Neural cell (in vitro differentiated cells): Measurements from ENCODE around the gene PSPN. TPM values are rescaled to one million over a fixed set of nuclear protein-coding genes. Genes with fewer than 3 reads are reported as not detected.

Source experiments
- H2AFZ ChIP-seq: fragments of 200-600, 300-800 bp; sonication (generic), shearing (Covaris generic); 2 replicates; pipeline ENCODE4 v1.6.0; 2014; ENCODE audit warnings: low read depth, mild to moderate bottlenecking, antibody characterized with exemption, low read length, moderate library complexity
- H3F3A ChIP-seq: fragments of 200-600 bp; shearing (Covaris generic); 2 replicates; pipeline ENCODE4 v1.6.1; 2016; ENCODE audit warnings: mild to moderate bottlenecking, moderate library complexity, mixed read lengths, antibody characterized with exemption, low read length; ENCODE audit not compliant: insufficient read depth, poor library complexity, severe bottlenecking
- H3K27ac ChIP-seq: fragments of 200-600, 300-800 bp; sonication (generic), shearing (Covaris generic); 2 replicates; pipeline ENCODE4 v1.5.1; 2014; ENCODE audit warnings: mild to moderate bottlenecking, low read length, moderate library complexity
- H3K27me3 ChIP-seq: fragments of 300-800, 200-600 bp; sonication (generic), shearing (Covaris generic); 2 replicates; pipeline ENCODE4 v1.6.0; 2014; ENCODE audit warnings: mild to moderate bottlenecking, low read depth, low read length, moderate library complexity; ENCODE audit not compliant: insufficient read depth
- H3K36me3 ChIP-seq: fragments of 300-800, 200-600 bp; sonication (generic), shearing (Covaris generic); 2 replicates; pipeline ENCODE4 v1.5.1; 2014; ENCODE audit warnings: mild to moderate bottlenecking, antibody characterized with exemption, low read length, moderate library complexity; ENCODE audit not compliant: insufficient read depth
- H3K4me2 ChIP-seq: fragments of 300-800, 200-600 bp; sonication (generic), shearing (Covaris generic); 2 replicates; pipeline ENCODE4 v1.6.0; 2014; ENCODE audit warnings: mild to moderate bottlenecking, low read length
- H3K4me3 ChIP-seq: fragments of 300-800, 200-600 bp; sonication (generic), shearing (Covaris generic); 2 replicates; pipeline ENCODE4 v1.5.1; 2014; ENCODE audit warnings: mild to moderate bottlenecking, low read length, moderate library complexity
- H3K79me2 ChIP-seq: fragments of 200-600 bp; shearing (Covaris generic); replicated peaks from 2 replicates; pipeline ENCODE4 v1.6.0; 2014; ENCODE audit warnings: mild to moderate bottlenecking, low read length, moderate library complexity; ENCODE audit not compliant: insufficient read depth
- H3K9ac ChIP-seq: fragments of 300-800, 200-600 bp; sonication (generic), shearing (Covaris generic); 2 replicates; pipeline ENCODE4 v1.6.1; 2016; ENCODE audit warnings: mild to moderate bottlenecking, low read length, mixed read lengths
- H3K9me2 ChIP-seq: fragments of 200-600 bp; shearing (Covaris generic); 2 replicates; pipeline ENCODE4 v1.6.1; 2016; ENCODE audit warnings: mild to moderate bottlenecking, low read length, mixed read lengths; ENCODE audit not compliant: insufficient read depth
- H3K9me3 ChIP-seq: fragments of 200-600, 300-800 bp; sonication (generic), shearing (Covaris generic); 2 replicates; pipeline ENCODE4 v1.6.1; 2016; ENCODE audit warnings: mild to moderate bottlenecking, mixed run types, low read length, moderate library complexity, mixed read lengths
- H4K20me1 ChIP-seq: fragments of 200-600 bp; shearing (Covaris generic); 2 replicates; pipeline ENCODE4 v1.6.1; 2016; ENCODE audit warnings: mild to moderate bottlenecking, mixed run types; ENCODE audit not compliant: insufficient read depth
- EP300 ChIP-seq: fragments of 450-650 bp; conservative IDR thresholded peaks from 2 replicates; pipeline ENCODE4 v1.6.1; 2014; ENCODE audit warnings: antibody characterized with exemption, mild to moderate bottlenecking, moderate library complexity; ENCODE audit not compliant: poor library complexity, severe bottlenecking
- EZH2 ChIP-seq: fragments of 200-600, 300-800 bp; shearing (Covaris generic), sonication (generic); IDR thresholded peaks from 2 replicates; pipeline ENCODE4 v1.6.1; 2014; ENCODE audit warnings: antibody characterized with exemption, low read length, borderline replicate concordance, mild to moderate bottlenecking; ENCODE audit not compliant: insufficient read depth, poor library complexity, severe bottlenecking
- MXI1 ChIP-seq: fragments of 450-650 bp; conservative IDR thresholded peaks from 2 replicates; pipeline ENCODE4 v1.6.1; 2014; ENCODE audit warnings: antibody characterized with exemption, mild to moderate bottlenecking; ENCODE audit not compliant: poor library complexity, severe bottlenecking
- POLR2AphosphoS5 ChIP-seq: IDR thresholded peaks from 2 replicates; pipeline ENCODE4 v1.6.1; 2012
- RAD21 ChIP-seq: fragments of 450-650 bp; conservative IDR thresholded peaks from 2 replicates; pipeline ENCODE4 v1.6.1; 2014; ENCODE audit warnings: antibody characterized with exemption, mild to moderate bottlenecking, moderate library complexity
- REST ChIP-seq: IDR thresholded peaks from 2 replicates; pipeline ENCODE4 v1.6.1; 2012; ENCODE audit warnings: borderline replicate concordance
- SMC3 ChIP-seq: fragments of 450-650 bp; conservative IDR thresholded peaks from 2 replicates; pipeline ENCODE4 v1.6.1; 2014; ENCODE audit warnings: antibody characterized with exemption, mild to moderate bottlenecking, moderate library complexity; ENCODE audit not compliant: poor library complexity
- TAF1 ChIP-seq: IDR thresholded peaks from 2 replicates; pipeline ENCODE4 v1.6.1; 2012; ENCODE audit warnings: low read depth
- polyA plus RNA-seq: library from polyadenylated mRNA; depleted of rRNA; stranded (reverse); fragments of >200 nt; gene quantifications from 2 replicates; pipeline ENCODE4 v1.2.3, GENCODE V29; 2014
- TF ChIP-seq, protein P1 (sequence below): fragments of 450-650 bp; IDR thresholded peaks from 2 replicates; pipeline ENCODE4 v1.5.1; 2014; ENCODE audit warnings: antibody characterized with exemption, mild to moderate bottlenecking, moderate library complexity; ENCODE audit not compliant: poor library complexity, severe bottlenecking

Gene PSPN
- polyA plus RNA-seq, 1 donor from 2014 or later, result 1.5 TPM

- Histone ChIP-seq H4K20me1 (no peaks in the 10 kb centered on the region), H3K9ac (peak overlapping the region; percentile 94), H3K27ac (peak overlapping the region; percentile 97), H3K4me2 (peak overlapping the region; percentile 73), H3K27me3 (no peaks in the 10 kb centered on the region), H3K4me3 (peak overlapping the region; percentile 78), H3K79me2 (no peaks in the 10 kb centered on the region), H3K36me3 (no peaks in the 10 kb centered on the region), H3K9me2 (no peaks in the 10 kb centered on the region), H3F3A (no peaks in the 10 kb centered on the region), H3K9me3 (no peaks in the 10 kb centered on the region), H2AFZ (peak overlapping the region; percentile 32)
- no peak for TF ChIP-seq EP300
- peak; percentile 36 for TF ChIP-seq MXI1
- no peak for TF ChIP-seq RAD21
- TF ChIP-seq, protein P1, sequence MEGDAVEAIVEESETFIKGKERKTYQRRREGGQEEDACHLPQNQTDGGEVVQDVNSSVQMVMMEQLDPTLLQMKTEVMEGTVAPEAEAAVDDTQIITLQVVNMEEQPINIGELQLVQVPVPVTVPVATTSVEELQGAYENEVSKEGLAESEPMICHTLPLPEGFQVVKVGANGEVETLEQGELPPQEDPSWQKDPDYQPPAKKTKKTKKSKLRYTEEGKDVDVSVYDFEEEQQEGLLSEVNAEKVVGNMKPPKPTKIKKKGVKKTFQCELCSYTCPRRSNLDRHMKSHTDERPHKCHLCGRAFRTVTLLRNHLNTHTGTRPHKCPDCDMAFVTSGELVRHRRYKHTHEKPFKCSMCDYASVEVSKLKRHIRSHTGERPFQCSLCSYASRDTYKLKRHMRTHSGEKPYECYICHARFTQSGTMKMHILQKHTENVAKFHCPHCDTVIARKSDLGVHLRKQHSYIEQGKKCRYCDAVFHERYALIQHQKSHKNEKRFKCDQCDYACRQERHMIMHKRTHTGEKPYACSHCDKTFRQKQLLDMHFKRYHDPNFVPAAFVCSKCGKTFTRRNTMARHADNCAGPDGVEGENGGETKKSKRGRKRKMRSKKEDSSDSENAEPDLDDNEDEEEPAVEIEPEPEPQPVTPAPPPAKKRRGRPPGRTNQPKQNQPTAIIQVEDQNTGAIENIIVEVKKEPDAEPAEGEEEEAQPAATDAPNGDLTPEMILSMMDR, result no peak
Observed at GRCh38 chr19:6373096-6373812, 2.5 kb downstream of the PSPN start.

DNA sequence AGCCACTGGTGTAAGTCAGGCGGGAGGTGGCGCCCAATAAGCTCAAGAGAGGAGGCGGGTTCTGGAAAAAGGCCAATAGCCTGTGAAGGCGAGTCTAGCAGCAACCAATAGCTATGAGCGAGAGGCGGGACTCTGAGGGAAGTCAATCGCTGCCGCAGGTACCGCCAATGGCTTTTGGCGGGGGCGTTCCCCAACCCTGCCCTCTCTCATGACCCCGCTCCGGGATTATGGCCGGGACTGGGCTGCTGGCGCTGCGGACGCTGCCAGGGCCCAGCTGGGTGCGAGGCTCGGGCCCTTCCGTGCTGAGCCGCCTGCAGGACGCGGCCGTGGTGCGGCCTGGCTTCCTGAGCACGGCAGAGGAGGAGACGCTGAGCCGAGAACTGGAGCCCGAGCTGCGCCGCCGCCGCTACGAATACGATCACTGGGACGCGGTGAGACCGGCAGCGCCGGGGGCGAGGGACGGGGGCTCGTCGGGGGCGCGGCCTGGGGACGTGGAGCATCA lies 3.1 kb downstream of the PSPN start, which contains the start of gene ALKBH7:
TSS of gene ALKBH7 (plus strand) at position 201 of the 502 bp plus-strand sequence. CDS start at position 228, 27 bp downstream.
- H3F3A ChIP-seq, result no peaks in the 10 kb centered on the region
- peak within 1 kb of the TSS; percentile 97 for H3K27ac ChIP-seq
- peak within 1 kb of the TSS; percentile 73 for H3K4me2 ChIP-seq
- TF ChIP-seq SMC3 (peak; percentile 64), REST (peak; percentile 95), EP300 (peak; percentile 68), TAF1 (peak; percentile 94), POLR2AphosphoS5 (peak; percentile 90), EZH2 (no peak), RAD21 (peak; percentile 61), MXI1 (peak; percentile 71)
- TF ChIP-seq, protein P1, result peak; percentile 61
- no peaks in the 10 kb centered on the region for H3K27me3 ChIP-seq
- H3K36me3 ChIP-seq, result no peaks in the 10 kb centered on the region
- H3K4me3 ChIP-seq, result peak within 1 kb of the TSS; percentile 78
- peak within 1 kb of the TSS; percentile 77 for H2AFZ ChIP-seq
- no peaks in the 10 kb centered on the region for H3K9me3 ChIP-seq
- H3K9ac ChIP-seq, result peak within 1 kb of the TSS; percentile 94
- H3K79me2 ChIP-seq, result no peaks in the 10 kb centered on the region
- H4K20me1 ChIP-seq, result no peaks in the 10 kb centered on the region
- H3K9me2 ChIP-seq, result no peaks in the 10 kb centered on the region
